HUES48 (cell line): ENCODE measurements around the gene IGSF9.
"Not testable (repeated sequence)": the region's sequence is repeated elsewhere in the genome, so short reads cannot be mapped to it uniquely, and the experiment has no call there.

Experiments
- H3K27ac ChIP-seq: one replicate; pipeline ENCODE4 v1.7.0; 2013; ENCODE audit warnings: low read depth, low read length, inconsistent platforms
- H3K27me3 ChIP-seq: 2 replicates; pipeline ENCODE4 v1.6.1; 2013; ENCODE audit warnings: mild to moderate bottlenecking, low read length; ENCODE audit not compliant: control insufficient read depth, insufficient read depth
- H3K36me3 ChIP-seq: 2 replicates; pipeline ENCODE4 v1.6.1; 2013; ENCODE audit warnings: low read length; ENCODE audit not compliant: control insufficient read depth, insufficient read depth
- H3K4me1 ChIP-seq: 2 replicates; pipeline ENCODE4 v1.6.1; 2013; ENCODE audit warnings: mild to moderate bottlenecking, low read length; ENCODE audit not compliant: control insufficient read depth, insufficient read depth
- H3K4me3 ChIP-seq: 2 replicates; pipeline ENCODE4 v1.5.1; 2013; ENCODE audit warnings: mild to moderate bottlenecking, low read depth, low read length
- H3K9ac ChIP-seq: 2 replicates; pipeline ENCODE4 v1.6.1; 2013; ENCODE audit warnings: mild to moderate bottlenecking, low read depth, low read length, moderate library complexity
- H3K9me3 ChIP-seq: 2 replicates; pipeline ENCODE4 v1.6.1; 2013; ENCODE audit warnings: low read length; ENCODE audit not compliant: control insufficient read depth, insufficient read depth

The IGSF9 gene

GRCh38 chr1:159902541-159902940, 42.9 kb downstream of the IGSF9 start:
- H3K4me3 ChIP-seq = no peak overlapping the region
- no peaks in the 10 kb centered on the region for H3K36me3 ChIP-seq
- no peaks in the 10 kb centered on the region for H3K9me3 ChIP-seq
- H3K4me1 ChIP-seq = peaks cover 9% of the 10 kb centered on the region
- no peak overlapping the region for H3K27ac ChIP-seq
- H3K9ac ChIP-seq = no peak overlapping the region
- peaks cover 15% of the 10 kb centered on the region for H3K27me3 ChIP-seq

DNA sequence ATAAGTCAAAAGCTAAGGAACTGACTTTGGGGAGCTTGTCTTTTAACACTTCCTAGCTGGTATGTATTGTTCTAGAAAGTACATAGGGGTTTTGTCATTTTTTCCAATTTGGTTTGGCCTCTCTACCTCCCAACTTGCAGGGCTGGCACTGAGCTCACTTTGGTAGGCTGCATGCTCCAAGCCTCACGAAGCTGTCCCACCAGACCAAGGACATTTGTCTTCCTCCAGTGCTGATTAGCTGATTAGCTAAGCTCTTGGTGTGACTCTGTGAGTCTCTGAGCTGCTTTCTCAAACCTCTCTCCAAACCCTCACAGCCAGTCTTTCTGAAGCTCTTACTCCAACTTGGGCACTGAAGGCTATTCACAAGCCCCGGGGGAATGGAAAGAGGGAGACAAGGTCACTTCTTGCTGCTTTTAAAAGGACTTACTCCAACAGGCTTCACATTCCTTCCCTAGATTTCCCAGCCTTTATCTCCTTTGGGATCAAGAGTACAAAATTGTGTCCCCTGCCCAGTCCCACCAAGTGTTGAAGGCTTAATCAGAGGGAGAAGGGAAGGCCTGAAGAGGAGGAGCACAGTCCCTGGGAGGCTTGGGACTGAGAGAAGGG, 44.6 kb downstream of the IGSF9 start:
- Histone ChIP-seq H3K4me1 (peaks cover 9% of the 10 kb centered on the region), H3K4me3 (no peak overlapping the region)

GRCh38 chr1:159900086-159900680, 45.2 kb downstream of the IGSF9 start, which contains the start of gene CFAP45:
TSS of gene CFAP45 (minus strand) at chr1:159900165. CDS start at chr1:159900098, 67 bp downstream.
- peak within 1 kb of the TSS; percentile 76 for H3K27ac ChIP-seq
- peaks cover 9% of the 10 kb centered on the region for H3K4me1 ChIP-seq
- no peaks in the 10 kb centered on the region for H3K9me3 ChIP-seq
- H3K36me3 ChIP-seq = no peaks in the 10 kb centered on the region
- peak within 1 kb of the TSS; percentile 46; the same call in 1 of the 2 replicates for H3K4me3 ChIP-seq
- peaks cover 15% of the 10 kb centered on the region for H3K27me3 ChIP-seq
- no peak within 1 kb of the TSS for H3K9ac ChIP-seq

More for the DNA sequence above, 44.6 kb downstream of the IGSF9 start:
- Histone ChIP-seq H3K36me3 (no peaks in the 10 kb centered on the region), H3K27me3 (peaks cover 15% of the 10 kb centered on the region), H3K27ac (peak overlapping the region; percentile 76), H3K9ac (no peak overlapping the region), H3K9me3 (no peaks in the 10 kb centered on the region)

DNA sequence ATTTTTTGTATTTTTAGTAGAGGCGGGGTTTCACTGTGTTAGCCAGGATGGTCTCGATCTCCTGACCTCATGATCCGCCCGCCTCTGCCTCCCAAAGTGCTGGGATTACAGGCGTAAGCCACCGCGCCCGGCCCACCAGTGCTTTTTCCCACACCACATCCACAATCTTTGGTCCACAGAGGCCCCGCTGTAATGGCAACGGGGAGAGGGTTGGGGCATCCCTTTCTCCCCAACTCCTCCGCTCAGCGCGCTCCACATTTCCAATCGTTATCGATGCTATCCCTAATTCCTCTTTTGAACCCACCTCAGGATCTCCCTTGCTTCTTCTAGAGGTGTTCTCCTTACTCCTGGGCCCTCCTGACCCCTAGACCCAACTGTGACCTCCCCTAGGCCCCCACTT, 45.8 kb downstream of the IGSF9 start:
- not testable (repeated sequence) for H3K9ac ChIP-seq, H3K27ac ChIP-seq, H3K9me3 ChIP-seq, H3K4me1 ChIP-seq, H3K4me3 ChIP-seq, H3K36me3 ChIP-seq
- H3K27me3 ChIP-seq = peaks cover 15% of the 10 kb centered on the region

DNA sequence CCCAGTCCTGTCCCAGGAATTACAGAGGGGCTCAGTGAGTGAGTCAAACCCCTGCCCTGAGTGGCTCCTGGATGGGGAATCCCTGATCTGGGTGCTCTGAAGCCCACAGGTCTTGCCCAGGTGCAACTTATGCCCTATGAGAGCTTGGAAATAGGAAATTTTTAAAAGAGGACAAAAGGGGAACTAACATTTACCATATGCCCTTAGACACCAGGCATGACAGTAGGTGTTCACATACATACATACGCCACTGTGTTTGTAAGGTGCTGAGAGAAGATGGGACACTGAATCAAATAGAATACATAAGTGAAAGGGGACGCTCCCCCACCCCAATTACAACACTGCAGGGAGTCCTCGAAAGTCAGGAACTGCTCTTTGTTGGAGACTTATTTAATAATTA, 46.9 kb downstream of the IGSF9 start:
- no peak overlapping the region for H3K4me3 ChIP-seq
- H3K9ac ChIP-seq = no peak overlapping the region
- peaks cover 9% of the 10 kb centered on the region for H3K4me1 ChIP-seq
- no peaks in the 10 kb centered on the region for H3K9me3 ChIP-seq
- H3K27me3 ChIP-seq = peaks cover 15% of the 10 kb centered on the region
- H3K27ac ChIP-seq = no peak overlapping the region
- no peaks in the 10 kb centered on the region for H3K36me3 ChIP-seq

DNA sequence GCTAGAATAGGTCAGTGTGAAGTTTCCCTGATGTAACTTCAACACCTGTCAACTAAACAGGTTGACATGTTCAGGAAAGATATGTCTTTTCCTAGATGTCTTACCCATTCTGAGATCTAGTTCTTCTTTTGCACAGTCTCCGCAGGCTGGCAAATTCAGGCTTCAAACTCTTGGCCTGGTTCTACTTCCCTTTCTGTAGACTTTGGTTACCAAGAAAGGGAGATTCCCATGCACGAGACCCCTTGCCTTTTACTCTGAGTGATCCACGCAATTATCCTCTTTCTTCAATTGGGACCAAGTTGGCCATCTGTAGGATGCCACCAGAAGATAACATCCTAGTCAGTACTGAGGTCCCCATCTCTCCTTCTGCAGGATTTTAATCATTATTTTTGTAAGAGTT, 47.5 kb downstream of the IGSF9 start:
- Histone ChIP-seq H3K36me3 (no peaks in the 10 kb centered on the region), H3K9me3 (no peaks in the 10 kb centered on the region), H3K27me3 (peaks cover 15% of the 10 kb centered on the region), H3K4me3 (no peak overlapping the region), H3K27ac (no peak overlapping the region), H3K4me1 (peaks cover 12% of the 10 kb centered on the region), H3K9ac (no peak overlapping the region)

GRCh38 chr1:159896546-159896930, 48.9 kb downstream of the IGSF9 start:
- H3K27ac ChIP-seq = no peak overlapping the region
- no peaks in the 10 kb centered on the region for H3K36me3 ChIP-seq
- no peak overlapping the region for H3K4me3 ChIP-seq
- H3K27me3 ChIP-seq = peaks cover 15% of the 10 kb centered on the region
- no peaks in the 10 kb centered on the region for H3K9me3 ChIP-seq
- peaks cover 12% of the 10 kb centered on the region for H3K4me1 ChIP-seq
- no peak overlapping the region for H3K9ac ChIP-seq

GRCh38 chr1:159895836-159896545, 49.4 kb downstream of the IGSF9 start:
- H3K4me3 ChIP-seq = no peak overlapping the region
- no peaks in the 10 kb centered on the region for H3K9me3 ChIP-seq
- H3K27me3 ChIP-seq = peaks cover 10% of the 10 kb centered on the region
- H3K9ac ChIP-seq = no peak overlapping the region
- no peaks in the 10 kb centered on the region for H3K36me3 ChIP-seq
- peaks cover 12% of the 10 kb centered on the region for H3K4me1 ChIP-seq
- no peak overlapping the region for H3K27ac ChIP-seq

DNA sequence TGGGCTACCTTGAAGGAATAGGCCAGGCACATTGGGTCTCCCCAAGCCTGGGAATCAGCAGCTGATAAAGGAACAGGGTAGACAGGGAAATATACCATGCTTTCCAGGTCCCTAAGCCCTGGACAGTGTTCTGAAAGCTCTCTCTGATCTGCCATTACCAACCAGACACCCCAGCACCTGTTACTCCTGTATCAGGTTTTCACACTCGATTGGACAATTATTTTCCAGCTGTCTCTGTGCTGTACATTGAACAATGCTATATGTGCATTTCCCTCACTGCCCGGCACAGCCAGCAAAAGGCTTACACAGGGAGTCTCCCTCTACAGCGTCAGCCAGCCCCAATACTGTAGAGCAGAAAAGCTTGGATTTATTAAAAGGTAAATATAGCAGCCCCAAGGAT, 50.1 kb downstream of the IGSF9 start:
- H3K27me3 ChIP-seq = peaks cover 3% of the 10 kb centered on the region
- H3K27ac ChIP-seq = no peak overlapping the region
- H3K4me3 ChIP-seq = no peak overlapping the region
- no peaks in the 10 kb centered on the region for H3K9me3 ChIP-seq
- H3K4me1 ChIP-seq = peaks cover 5% of the 10 kb centered on the region
- no peaks in the 10 kb centered on the region for H3K36me3 ChIP-seq
- no peak overlapping the region for H3K9ac ChIP-seq

DNA sequence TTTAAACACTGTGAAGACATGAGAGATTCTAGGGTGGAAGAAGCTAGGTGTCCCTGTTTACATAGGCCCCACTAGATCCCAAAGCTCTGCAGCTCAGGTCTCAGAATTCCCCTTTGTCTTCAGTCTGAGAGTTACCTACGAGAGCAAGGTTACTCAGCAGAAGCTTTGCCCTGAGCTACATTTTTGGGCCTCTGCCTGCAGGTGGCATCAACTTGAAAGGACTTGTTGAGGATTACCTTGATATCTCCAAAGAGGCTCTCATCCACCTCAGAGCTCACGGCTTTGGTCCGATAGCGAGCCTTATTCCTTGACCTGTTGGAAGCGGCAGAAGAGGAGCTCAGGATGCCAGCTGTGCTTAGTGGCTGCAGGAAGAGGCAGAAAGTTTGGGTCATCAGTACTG, 52.5 kb downstream of the IGSF9 start:
- H3K27ac ChIP-seq = no peak overlapping the region
- H3K9ac ChIP-seq = no peak overlapping the region
- H3K9me3 ChIP-seq = no peaks in the 10 kb centered on the region
- H3K36me3 ChIP-seq = no peaks in the 10 kb centered on the region
- H3K4me1 ChIP-seq = 0 out of 2 replicates have a peak, but pooled peaks cover 8% of the 10 kb centered on the region
- no peak overlapping the region for H3K4me3 ChIP-seq
- H3K27me3 ChIP-seq = no peaks in the 10 kb centered on the region
